Loucy (cell line): ENCODE data around the gene HSD3B7.
A peak's percentile ranks its signal among the peaks of the same experiment; 100 is the strongest.

ENCODE experiments used
- H2AFZ ChIP-seq: fragments of 200-600 bp; sonication (generic); 2 replicates; pipeline ENCODE4 v1.6.0; 2016; ENCODE audit warnings: antibody characterized with exemption, mild to moderate bottlenecking, low read length, moderate library complexity
- H3F3A ChIP-seq: fragments of 200-600 bp; 2 replicates; pipeline ENCODE4 v1.6.0; 2016; ENCODE audit warnings: antibody characterized with exemption, low read depth, mild to moderate bottlenecking
- H3K27me3 ChIP-seq: fragments of 200-600 bp; sonication (generic); 2 replicates; pipeline ENCODE4 v1.6.1; 2014; ENCODE audit warnings: low read length, mild to moderate bottlenecking; ENCODE audit not compliant: insufficient read depth, poor library complexity, severe bottlenecking
- H3K36me3 ChIP-seq: fragments of 200-600 bp; sonication (generic); 2 replicates; pipeline ENCODE4 v1.6.1; 2016; ENCODE audit warnings: low read length; ENCODE audit not compliant: insufficient read depth
- H3K4me1 ChIP-seq: fragments of 200-600 bp; sonication (generic); 2 replicates; pipeline ENCODE4 v1.5.1; 2014; ENCODE audit warnings: low read length, mild to moderate bottlenecking; ENCODE audit not compliant: insufficient read depth, poor library complexity, severe bottlenecking
- H3K4me2 ChIP-seq: fragments of 200-600 bp; sonication (generic); 2 replicates; pipeline ENCODE4 v1.6.0; 2014; ENCODE audit warnings: antibody characterized with exemption, low read length, low read depth, mild to moderate bottlenecking; ENCODE audit not compliant: poor library complexity, severe bottlenecking
- H3K4me3 ChIP-seq: fragments of 200-600 bp; sonication (generic); 2 replicates; pipeline ENCODE4 v1.5.1; 2014; ENCODE audit warnings: low read length, mild to moderate bottlenecking, mixed read lengths; ENCODE audit not compliant: poor library complexity, severe bottlenecking
- H3K79me2 ChIP-seq: fragments of 200-600 bp; sonication (generic); 2 replicates; pipeline ENCODE4 v1.6.1; 2014; ENCODE audit warnings: low read length; ENCODE audit not compliant: insufficient read depth
- H3K9ac ChIP-seq: fragments of 200-600 bp; sonication (generic); 2 replicates; pipeline ENCODE4 v1.6.0; 2014; ENCODE audit warnings: mild to moderate bottlenecking, low read depth, low read length, moderate library complexity; ENCODE audit not compliant: poor library complexity, severe bottlenecking
- H3K9me2 ChIP-seq: fragments of 200-600 bp; sonication (generic); replicated peaks from 2 replicates; pipeline ENCODE4 v1.6.1; 2016; ENCODE audit warnings: low read depth, low read length, mixed read lengths
- H3K9me3 ChIP-seq: fragments of 200-600 bp; sonication (generic); 2 replicates; pipeline ENCODE4 v1.6.1; 2014; ENCODE audit warnings: mild to moderate bottlenecking, antibody characterized with exemption, low read length, low read depth; ENCODE audit not compliant: insufficient read depth
- H4K20me1 ChIP-seq: fragments of 200-600 bp; sonication (generic); 2 replicates; pipeline ENCODE4 v1.6.0; 2014; ENCODE audit warnings: antibody characterized with exemption, low read length, mild to moderate bottlenecking; ENCODE audit not compliant: insufficient read depth, poor library complexity, severe bottlenecking
- EZH2phosphoT487 ChIP-seq: fragments of 200-600 bp; IDR thresholded peaks from 2 replicates; pipeline ENCODE4 v1.6.1; 2018; ENCODE audit warnings: antibody characterized with exemption, mild to moderate bottlenecking, moderate library complexity, borderline replicate concordance
- TF ChIP-seq, protein P1 (sequence below): fragments of 200-600 bp; sonication (generic); conservative IDR thresholded peaks from 2 replicates; pipeline ENCODE4 v1.5.1; 2014; ENCODE audit warnings: mild to moderate bottlenecking, antibody characterized with exemption, low read length

The HSD3B7 gene

DNA sequence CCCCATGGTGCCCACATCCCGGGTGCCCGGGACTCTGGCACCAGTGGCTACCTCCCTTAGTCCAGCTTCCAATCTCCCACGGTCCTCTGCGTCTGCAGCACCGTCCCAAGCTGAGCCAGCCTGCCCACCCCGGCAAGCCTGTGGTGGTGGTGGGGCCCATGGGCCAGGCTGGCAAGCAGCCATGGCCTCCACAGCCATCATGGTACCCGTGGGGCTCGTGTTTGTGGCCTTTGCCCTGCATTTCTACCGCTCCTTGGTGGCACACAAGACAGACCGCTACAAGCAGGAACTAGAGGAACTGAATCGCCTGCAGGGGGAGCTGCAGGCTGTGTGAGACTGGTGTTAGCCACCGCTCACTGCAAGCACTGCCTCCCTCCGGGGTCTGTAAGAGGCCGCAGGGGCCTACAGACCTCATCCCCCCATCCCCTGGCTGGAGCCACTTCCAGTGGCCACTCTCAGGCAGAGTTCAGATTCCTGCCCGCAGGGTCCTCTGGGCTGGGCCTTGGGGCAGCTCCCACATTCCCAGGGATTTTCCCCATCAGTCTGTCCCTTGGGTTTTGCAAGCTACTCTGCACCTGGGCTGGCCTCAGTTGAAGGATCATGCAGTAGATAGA lies 31.4 kb upstream of the HSD3B7 start:
- Histone ChIP-seq H3K79me2 (peaks cover 26% of the 10 kb centered on the region), H3F3A (0 out of 2 replicates have a peak, but pooled peaks cover 6% of the 10 kb centered on the region), H3K36me3 (no peaks in the 10 kb centered on the region), H3K9me2 (no peaks in the 10 kb centered on the region), H3K27me3 (peaks cover 7% of the 10 kb centered on the region), H3K4me1 (peaks cover 32% of the 10 kb centered on the region), H3K9me3 (no peaks in the 10 kb centered on the region), H4K20me1 (peaks cover 6% of the 10 kb centered on the region), H3K4me2 (no peak overlapping the region), H3K4me3 (no peak overlapping the region), H3K9ac (no peak overlapping the region), H2AFZ (no peak overlapping the region)
- TF ChIP-seq, protein P1, sequence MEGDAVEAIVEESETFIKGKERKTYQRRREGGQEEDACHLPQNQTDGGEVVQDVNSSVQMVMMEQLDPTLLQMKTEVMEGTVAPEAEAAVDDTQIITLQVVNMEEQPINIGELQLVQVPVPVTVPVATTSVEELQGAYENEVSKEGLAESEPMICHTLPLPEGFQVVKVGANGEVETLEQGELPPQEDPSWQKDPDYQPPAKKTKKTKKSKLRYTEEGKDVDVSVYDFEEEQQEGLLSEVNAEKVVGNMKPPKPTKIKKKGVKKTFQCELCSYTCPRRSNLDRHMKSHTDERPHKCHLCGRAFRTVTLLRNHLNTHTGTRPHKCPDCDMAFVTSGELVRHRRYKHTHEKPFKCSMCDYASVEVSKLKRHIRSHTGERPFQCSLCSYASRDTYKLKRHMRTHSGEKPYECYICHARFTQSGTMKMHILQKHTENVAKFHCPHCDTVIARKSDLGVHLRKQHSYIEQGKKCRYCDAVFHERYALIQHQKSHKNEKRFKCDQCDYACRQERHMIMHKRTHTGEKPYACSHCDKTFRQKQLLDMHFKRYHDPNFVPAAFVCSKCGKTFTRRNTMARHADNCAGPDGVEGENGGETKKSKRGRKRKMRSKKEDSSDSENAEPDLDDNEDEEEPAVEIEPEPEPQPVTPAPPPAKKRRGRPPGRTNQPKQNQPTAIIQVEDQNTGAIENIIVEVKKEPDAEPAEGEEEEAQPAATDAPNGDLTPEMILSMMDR = peak; percentile 87
- no peak for TF ChIP-seq EZH2phosphoT487

DNA sequence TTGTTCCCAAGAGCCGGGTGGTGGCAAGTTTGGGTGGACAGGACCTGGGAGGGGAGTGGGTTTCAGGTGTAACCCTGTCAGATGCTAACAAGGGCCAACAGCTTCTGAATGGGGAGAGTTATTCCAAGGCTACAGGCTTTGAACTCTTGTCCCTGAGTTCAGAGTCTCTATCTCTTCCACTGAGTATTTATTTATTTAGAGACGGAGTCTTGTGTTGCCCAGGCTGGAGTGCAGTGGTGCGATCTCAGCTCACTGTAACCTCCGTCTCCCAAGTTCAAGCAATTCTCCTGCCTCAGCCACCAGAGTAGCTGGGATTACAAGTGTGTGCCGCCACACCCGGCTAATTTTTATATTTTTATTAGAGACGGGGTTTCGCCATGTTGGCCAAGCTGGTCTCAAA lies 30.0 kb upstream of the HSD3B7 start:
- Histone ChIP-seq H3K9ac (no peak overlapping the region), H3K9me3 (no peaks in the 10 kb centered on the region), H3K79me2 (peaks cover 36% of the 10 kb centered on the region), H2AFZ (no peak overlapping the region), H4K20me1 (peaks cover 20% of the 10 kb centered on the region), H3F3A (0 out of 2 replicates have a peak, but pooled peaks cover 6% of the 10 kb centered on the region), H3K4me3 (no peak overlapping the region), H3K27me3 (no peaks in the 10 kb centered on the region), H3K4me2 (no peak overlapping the region), H3K36me3 (peaks cover 4% of the 10 kb centered on the region; the same call in 1 of the 2 replicates), H3K4me1 (peaks cover 36% of the 10 kb centered on the region), H3K9me2 (no peaks in the 10 kb centered on the region)
- TF ChIP-seq EZH2phosphoT487 = no peak
- TF ChIP-seq, protein P1 = no peak

DNA sequence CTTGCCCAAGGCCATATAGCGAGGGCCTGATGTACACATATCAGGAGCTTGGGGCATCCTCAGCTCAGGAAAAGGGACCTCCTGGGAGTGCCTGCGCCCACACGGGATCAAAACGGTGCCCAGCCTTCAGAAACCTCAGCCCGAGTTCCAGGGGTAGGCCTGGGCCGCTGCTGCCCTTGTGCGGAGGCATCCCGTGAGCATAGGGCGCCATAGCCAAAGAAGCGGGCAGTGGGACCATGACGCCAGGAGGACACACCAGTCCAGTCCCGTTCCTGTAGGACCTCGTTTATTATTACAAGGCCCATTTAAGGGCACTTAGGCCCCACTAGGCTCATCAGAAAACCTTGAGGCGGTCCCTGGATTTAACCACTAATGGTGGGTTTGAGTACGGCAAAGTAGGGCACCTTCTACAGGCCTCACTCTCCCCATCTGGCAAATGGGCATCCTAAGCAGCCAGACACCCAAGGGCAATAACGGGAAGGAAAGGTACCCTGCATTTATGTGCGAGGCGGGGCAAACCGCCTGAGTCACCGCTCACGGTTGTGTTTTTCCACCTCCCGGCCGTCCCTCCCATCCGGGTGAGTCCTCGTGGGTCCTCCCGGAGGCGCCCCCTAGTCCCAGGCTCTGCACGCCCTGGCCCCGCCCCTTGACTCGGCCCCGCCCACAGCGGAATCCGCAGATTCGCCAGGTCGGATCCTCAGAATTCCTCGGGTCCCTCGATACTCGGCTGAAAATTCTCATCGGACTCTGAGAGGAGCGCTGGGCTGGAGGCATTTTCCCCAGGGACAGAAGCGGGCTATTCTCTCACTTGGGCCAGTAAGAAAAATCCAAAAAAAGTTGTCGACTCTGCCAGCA lies 28.2 kb upstream of the HSD3B7 start:
- Histone ChIP-seq H3K27me3 (no peaks in the 10 kb centered on the region), H4K20me1 (peaks cover 20% of the 10 kb centered on the region), H3K4me1 (peaks cover 24% of the 10 kb centered on the region), H3K4me2 (peak overlapping the region; percentile 79), H3K9ac (peak overlapping the region; percentile 97), H3K4me3 (peak overlapping the region; percentile 95), H2AFZ (peak overlapping the region; percentile 100), H3K9me2 (no peaks in the 10 kb centered on the region), H3F3A (0 out of 2 replicates have a peak, but pooled peaks cover 6% of the 10 kb centered on the region), H3K36me3 (peaks cover 17% of the 10 kb centered on the region; the same call in 1 of the 2 replicates), H3K79me2 (peaks cover 35% of the 10 kb centered on the region), H3K9me3 (no peaks in the 10 kb centered on the region)
- no peak for TF ChIP-seq EZH2phosphoT487
- TF ChIP-seq, protein P1 = peak; percentile 44
